ENCODE measurements around the gene ATG9A. TPM values are rescaled to one million over a fixed set of nuclear protein-coding genes. Genes with fewer than 3 reads are reported as not detected.

ATG9A gene
- total RNA-seq, 1 experiment from 2014 or later: 46.4 TPM

DNA sequence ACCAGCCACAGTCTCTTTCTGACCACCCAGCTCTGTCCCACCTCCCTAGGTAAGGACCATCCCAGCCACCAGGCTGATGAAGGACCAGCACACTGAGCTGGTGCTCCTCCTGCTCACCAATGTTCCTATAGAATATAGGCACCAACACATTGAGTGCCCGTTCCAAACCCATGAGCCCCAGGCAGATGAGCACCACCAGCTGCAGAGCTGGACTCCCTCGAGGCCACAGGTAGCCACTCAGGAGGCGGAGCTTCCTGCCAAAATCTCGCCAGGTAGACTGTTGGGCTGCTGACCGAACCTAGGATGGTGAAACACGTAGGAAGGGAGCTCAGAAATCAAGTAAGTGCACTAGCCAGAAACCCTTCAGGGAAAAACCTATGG lies 12.9 kb downstream of the ATG9A start:
- H2AK5ac ChIP-seq (ENCODE audit: insufficient read length, low read length): no peak overlapping the region
- H2AFZ ChIP-seq (ENCODE audit: low read length): no peak overlapping the region
- H3K27me3 Mint-ChIP-seq (ENCODE audit: low read depth): peaks cover 3% of the 10 kb centered on the region; the same call in 1 of the 2 replicates
- H2BK20ac ChIP-seq (ENCODE audit: low read depth, low read length, poor library complexity, severe bottlenecking): no peak overlapping the region
- no peaks in the 10 kb centered on the region for H3K9me3 Mint-ChIP-seq
- DNase-seq: peak; percentile 39
- H3K4me1 ChIP-seq (ENCODE audit: insufficient read depth, low read length): no peaks in the 10 kb centered on the region
- H2BK120ac ChIP-seq (ENCODE audit: low read depth, low read length, poor library complexity, severe bottlenecking): no peak overlapping the region
- no peaks in the 10 kb centered on the region for H3K27me3 ChIP-seq (ENCODE audit: insufficient read depth, low read length)
- H3K9ac ChIP-seq (ENCODE audit: extremely low read depth, insufficient read length, low read length): no peak overlapping the region
- H3K9me3 ChIP-seq (ENCODE audit: control insufficient read depth, low read depth, low read length): no peaks in the 10 kb centered on the region
- no peak overlapping the region for H3K14ac ChIP-seq (ENCODE audit: insufficient read depth, low read length)
- H3K23ac ChIP-seq (ENCODE audit: insufficient read length, low read depth, low read length): no peak overlapping the region
- H3K18ac ChIP-seq (ENCODE audit: insufficient read length, low read depth, low read length): no peak overlapping the region
- TF ChIP-seq, protein P1, sequence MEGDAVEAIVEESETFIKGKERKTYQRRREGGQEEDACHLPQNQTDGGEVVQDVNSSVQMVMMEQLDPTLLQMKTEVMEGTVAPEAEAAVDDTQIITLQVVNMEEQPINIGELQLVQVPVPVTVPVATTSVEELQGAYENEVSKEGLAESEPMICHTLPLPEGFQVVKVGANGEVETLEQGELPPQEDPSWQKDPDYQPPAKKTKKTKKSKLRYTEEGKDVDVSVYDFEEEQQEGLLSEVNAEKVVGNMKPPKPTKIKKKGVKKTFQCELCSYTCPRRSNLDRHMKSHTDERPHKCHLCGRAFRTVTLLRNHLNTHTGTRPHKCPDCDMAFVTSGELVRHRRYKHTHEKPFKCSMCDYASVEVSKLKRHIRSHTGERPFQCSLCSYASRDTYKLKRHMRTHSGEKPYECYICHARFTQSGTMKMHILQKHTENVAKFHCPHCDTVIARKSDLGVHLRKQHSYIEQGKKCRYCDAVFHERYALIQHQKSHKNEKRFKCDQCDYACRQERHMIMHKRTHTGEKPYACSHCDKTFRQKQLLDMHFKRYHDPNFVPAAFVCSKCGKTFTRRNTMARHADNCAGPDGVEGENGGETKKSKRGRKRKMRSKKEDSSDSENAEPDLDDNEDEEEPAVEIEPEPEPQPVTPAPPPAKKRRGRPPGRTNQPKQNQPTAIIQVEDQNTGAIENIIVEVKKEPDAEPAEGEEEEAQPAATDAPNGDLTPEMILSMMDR (conservative IDR thresholded peaks at IDR 0.05): no peak
- H3K56ac ChIP-seq (ENCODE audit: insufficient read length, low read depth, low read length): no peak overlapping the region
- no CpG with 5 or more reads among the region's 6 CpGs for WGBS (ENCODE audit: extremely low coverage, insufficient read length, low lambda C conversion rate)
- H3K4ac ChIP-seq (ENCODE audit: low read depth, low read length): no peak overlapping the region
- H2BK15ac ChIP-seq (ENCODE audit: low read depth, low read length): no peak overlapping the region
- no peaks in the 10 kb centered on the region for H4K20me1 ChIP-seq (ENCODE audit: control insufficient read depth, insufficient read depth, insufficient read length)
- H3K79me2 ChIP-seq (ENCODE audit: insufficient read depth, low read length): no peaks in the 10 kb centered on the region
- H2BK12ac ChIP-seq (ENCODE audit: insufficient read length, low read depth, low read length): no peak overlapping the region
- peaks cover 19 to 23% of the 10 kb centered on the region in 2 experiments for H3K4me1 Mint-ChIP-seq
- no peak overlapping the region for H4K5ac ChIP-seq (ENCODE audit: insufficient read length, low read depth, low read length)
- H2BK5ac ChIP-seq (ENCODE audit: insufficient read length, low read length): no peak overlapping the region
- no peak overlapping the region for H3K4me2 ChIP-seq (ENCODE audit: insufficient read depth, insufficient read length, low read length)
- H3K4me3 Mint-ChIP-seq: peak overlapping the region; percentile 36 to 48; a peak in 3 of 5 replicates
- H3K36me3 Mint-ChIP-seq (ENCODE audit: insufficient read depth in 1 of 3, low read depth in 3 of 3): peaks cover 23 to 61% (median 52%) of the 10 kb centered on the region in 3 experiments
- no peaks in the 10 kb centered on the region for H3K79me1 ChIP-seq (ENCODE audit: insufficient read depth, low read depth, low read length, poor library complexity, severe bottlenecking)
- H4K8ac ChIP-seq (replicated peaks; ENCODE audit: insufficient read length, low read depth, low read length): no peak overlapping the region
- peaks cover 7% of the 10 kb centered on the region for H3K23me2 ChIP-seq (ENCODE audit: insufficient read length, low read depth, low read length, poor library complexity, severe bottlenecking)
- H3T11ph ChIP-seq (ENCODE audit: low read length): no peak overlapping the region
- no peak overlapping the region for H4K91ac ChIP-seq (ENCODE audit: insufficient read length, low read depth, low read length)
- H3K27ac ChIP-seq (ENCODE audit: insufficient read length, low read depth, low read length): no peak overlapping the region
- H3K27ac Mint-ChIP-seq: peak overlapping the region in 2 of 3 experiments; percentile 12 to 92; a peak in 4 of 7 replicates

Data from H9 (cell line).